Choroid plexus epithelial cell (primary cell): Measurements from ENCODE around the gene RNLS.
A peak's percentile ranks its signal among the peaks of the same experiment; 100 is the strongest.

ENCODE experiments used
- DNase-seq: peaks from one replicate; pipeline ENCODE4 v3.0.0-alpha.2; 2010; ENCODE audit warnings: low read depth
- H3K4me3 ChIP-seq: 2 replicates; pipeline ENCODE4 v1.5.1; 2011; ENCODE audit warnings: low read depth, mild to moderate bottlenecking, control low read depth, low read length, moderate library complexity
- TF ChIP-seq, protein P1 (sequence below): conservative IDR thresholded peaks from 2 replicates; pipeline ENCODE4 v1.5.1; 2011; ENCODE audit warnings: low read depth, mild to moderate bottlenecking, control low read depth, inconsistent platforms, low read length, moderate library complexity

Gene RNLS

DNA sequence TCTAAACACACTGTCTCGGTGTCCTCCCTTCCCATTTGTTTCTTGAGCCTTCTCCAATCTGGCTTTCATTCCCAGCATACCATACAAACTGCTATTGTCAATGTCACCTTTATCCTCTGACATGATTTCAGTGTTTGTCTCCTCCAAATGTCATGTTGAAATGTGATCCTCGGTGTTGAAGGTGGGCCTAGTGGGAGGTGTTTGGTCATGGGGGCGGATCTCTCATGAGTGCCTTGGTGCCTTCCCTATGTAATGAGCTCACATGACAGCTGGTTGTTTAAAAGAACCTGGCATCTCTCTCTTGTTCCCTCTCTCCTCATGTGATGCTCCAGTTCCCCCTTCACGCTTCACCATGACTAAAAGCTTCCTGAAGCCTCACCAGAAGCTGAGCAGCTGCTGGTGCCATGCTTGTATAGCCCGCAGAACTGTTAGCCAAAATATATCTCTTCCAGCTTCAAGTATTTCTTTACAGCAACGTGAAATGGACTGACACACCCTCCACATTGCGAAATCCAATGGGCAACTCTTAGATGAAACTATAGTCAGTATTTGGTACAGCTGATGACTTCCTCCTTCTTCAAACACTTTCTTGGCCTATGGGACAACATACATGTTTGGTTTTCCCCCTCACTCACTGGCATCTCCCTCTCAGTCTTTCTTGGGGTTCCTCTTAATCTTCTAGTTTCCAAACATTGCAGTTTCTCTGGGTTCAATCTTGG is 27.8 kb downstream of the RNLS start:
- TF ChIP-seq, protein P1, sequence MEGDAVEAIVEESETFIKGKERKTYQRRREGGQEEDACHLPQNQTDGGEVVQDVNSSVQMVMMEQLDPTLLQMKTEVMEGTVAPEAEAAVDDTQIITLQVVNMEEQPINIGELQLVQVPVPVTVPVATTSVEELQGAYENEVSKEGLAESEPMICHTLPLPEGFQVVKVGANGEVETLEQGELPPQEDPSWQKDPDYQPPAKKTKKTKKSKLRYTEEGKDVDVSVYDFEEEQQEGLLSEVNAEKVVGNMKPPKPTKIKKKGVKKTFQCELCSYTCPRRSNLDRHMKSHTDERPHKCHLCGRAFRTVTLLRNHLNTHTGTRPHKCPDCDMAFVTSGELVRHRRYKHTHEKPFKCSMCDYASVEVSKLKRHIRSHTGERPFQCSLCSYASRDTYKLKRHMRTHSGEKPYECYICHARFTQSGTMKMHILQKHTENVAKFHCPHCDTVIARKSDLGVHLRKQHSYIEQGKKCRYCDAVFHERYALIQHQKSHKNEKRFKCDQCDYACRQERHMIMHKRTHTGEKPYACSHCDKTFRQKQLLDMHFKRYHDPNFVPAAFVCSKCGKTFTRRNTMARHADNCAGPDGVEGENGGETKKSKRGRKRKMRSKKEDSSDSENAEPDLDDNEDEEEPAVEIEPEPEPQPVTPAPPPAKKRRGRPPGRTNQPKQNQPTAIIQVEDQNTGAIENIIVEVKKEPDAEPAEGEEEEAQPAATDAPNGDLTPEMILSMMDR = no peak
- DNase-seq = no peak
- no peak overlapping the region for H3K4me3 ChIP-seq

DNA sequence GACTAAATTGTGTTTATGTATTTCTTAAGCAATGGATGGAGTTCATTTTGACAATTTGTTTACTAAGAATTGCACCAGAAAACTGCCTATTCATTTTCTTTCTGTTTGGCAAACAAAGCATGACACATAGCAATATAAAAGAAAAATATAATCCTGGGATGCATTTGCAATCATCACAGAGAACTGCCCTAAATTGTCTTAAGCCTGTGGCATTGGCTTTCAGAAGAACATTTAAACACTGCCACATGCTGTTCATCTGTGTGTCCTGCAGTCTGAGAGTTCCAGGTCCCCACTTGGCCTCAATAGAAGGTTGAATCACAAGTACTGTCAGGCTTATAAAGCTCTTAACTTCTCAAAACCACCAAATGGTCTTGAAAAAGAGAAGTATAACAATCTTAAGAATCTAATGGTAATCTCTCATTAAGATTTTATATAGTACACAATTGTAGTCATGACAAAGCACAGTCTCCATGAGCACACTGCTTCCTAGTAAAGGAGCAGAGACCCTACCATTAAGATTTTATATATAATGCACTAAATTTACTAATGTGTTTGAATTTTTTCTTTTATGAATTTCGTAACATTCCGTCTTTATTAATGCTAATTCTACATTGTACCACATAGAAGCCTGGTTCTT is 29.9 kb downstream of the RNLS start:
- H3K4me3 ChIP-seq = no peak overlapping the region
- DNase-seq = peak; percentile 94
- TF ChIP-seq, protein P1 = peak; percentile 92

DNA sequence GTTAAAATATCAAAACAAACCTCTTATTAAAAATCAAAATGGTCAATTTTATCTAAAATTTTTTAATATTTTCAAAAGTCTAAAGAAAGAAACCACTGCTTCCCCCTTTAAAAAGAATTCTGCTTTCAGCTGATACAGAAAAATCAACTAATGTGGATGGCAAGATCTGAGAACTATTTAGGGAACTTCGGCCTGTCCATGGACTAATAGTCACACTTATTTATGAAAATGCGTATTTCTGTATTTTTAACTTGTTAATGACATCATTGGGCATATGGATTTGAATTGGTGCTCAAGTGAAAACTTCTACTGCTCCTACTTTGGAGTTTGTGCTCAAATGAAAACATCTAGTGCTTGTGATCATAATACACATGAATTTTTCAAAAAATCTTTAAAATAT is 31.9 kb downstream of the RNLS start:
- no peak overlapping the region for H3K4me3 ChIP-seq
- DNase-seq = no peak
- TF ChIP-seq, protein P1 = no peak

DNA sequence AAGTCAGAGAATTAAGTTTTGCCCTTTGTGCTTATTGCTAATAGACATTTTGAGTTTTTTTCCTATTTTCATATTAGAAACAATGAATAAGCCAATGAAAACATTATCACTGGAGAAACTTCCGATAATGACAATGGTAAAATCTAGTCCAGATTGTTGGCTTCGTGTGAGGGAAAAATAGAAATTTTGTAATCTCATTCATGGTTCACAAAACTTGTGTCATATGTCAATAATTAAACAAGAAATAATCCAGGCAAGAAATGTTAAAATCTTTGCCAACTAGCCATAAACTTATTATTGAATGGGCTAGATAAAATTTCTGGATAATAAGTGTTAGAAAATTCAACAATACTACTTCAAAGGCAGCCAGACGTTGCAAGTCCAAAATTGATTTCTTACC is 36.6 kb downstream of the RNLS start:
- H3K4me3 ChIP-seq = no peak overlapping the region
- TF ChIP-seq, protein P1 = no peak
- no peak for DNase-seq

DNA sequence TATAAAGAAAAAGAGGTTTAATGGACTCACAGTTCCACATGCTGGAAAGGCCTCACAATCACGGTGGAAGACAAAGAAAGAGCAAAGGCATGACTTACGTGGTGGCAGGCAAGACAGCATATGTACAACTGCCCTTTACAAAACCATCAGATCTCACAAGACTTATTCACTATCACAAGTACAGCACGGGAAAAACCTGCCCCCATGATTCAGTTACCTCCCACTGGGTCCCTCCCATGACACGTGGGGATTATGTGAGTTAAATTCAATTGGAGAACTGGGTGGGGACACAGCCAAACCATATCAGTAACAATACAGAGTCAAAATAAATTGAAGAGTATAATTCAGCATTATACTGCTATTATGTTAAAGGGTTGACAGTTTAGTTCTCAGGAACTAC is 37.8 kb downstream of the RNLS start:
- DNase-seq = peak; percentile 44
- TF ChIP-seq, protein P1 = no peak

DNA sequence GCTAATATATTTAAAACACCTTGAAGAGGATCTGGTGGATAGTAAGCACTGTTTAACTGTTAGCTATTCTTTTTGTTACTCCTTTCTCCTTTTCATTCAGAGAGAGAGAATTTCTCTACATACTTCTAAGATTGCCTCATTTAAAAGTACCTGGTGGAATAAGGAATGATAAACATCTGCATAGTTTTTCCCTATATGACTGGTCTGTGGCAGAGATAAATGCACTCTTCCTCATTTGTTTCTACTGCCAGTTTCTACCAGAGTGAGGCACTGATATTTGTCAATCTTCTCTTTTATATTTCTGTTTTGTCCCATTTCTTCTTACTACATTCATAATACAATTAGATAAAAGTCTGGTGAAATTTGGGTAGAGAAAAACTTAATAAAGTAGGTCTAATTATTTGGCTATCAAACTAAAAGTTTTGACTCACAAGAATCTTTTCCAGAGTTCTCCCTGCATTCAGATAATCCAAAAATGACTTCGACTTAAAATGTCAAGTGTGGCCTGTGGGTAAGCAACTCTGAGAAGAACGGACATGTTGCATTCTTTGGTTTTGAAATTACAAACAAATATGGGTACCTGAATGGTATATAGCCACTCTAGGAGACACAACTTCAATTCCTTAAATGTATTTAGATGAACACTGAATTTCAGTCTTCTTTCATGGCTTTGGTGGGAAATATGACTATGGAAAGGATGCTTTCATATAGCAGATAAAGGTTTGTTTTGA is 38.8 kb downstream of the RNLS start:
- no peak overlapping the region for H3K4me3 ChIP-seq
- TF ChIP-seq, protein P1 = no peak
- peak; percentile 40 for DNase-seq

More for the DNA sequence above, 37.8 kb downstream of the RNLS start:
- H3K4me3 ChIP-seq = no peak overlapping the region
